Hepatocyte (in vitro differentiated cells): ENCODE measurements around the gene NTHL1. TPM values are rescaled to one million over a fixed set of nuclear protein-coding genes. Genes with fewer than 3 reads are reported as not detected.

Experiments used
- DNase-seq: peaks from one replicate; pipeline ENCODE4 v3.0.0-alpha.2; 2016; ENCODE audit warnings: low spot score
- H2AFZ ChIP-seq: fragments of 200-600 bp; sonication (generic); 2 replicates; pipeline ENCODE4 v1.6.0; 2016; ENCODE audit warnings: antibody characterized with exemption, mild to moderate bottlenecking
- H3K27ac ChIP-seq: fragments of 200-600 bp; sonication (generic); 2 replicates; pipeline ENCODE4 v1.5.1; 2016; ENCODE audit warnings: mild to moderate bottlenecking
- H3K27me3 ChIP-seq: fragments of 200-600 bp; sonication (generic); 2 replicates; pipeline ENCODE4 v1.6.1; 2016
- H3K36me3 ChIP-seq: fragments of 200-600 bp; sonication (generic); replicated peaks from 2 replicates; pipeline ENCODE4 v1.5.1; 2016; ENCODE audit warnings: low read depth; ENCODE audit not compliant: insufficient read depth
- H3K4me1 ChIP-seq: fragments of 200-600 bp; sonication (generic); 2 replicates; pipeline ENCODE4 v1.5.1; 2016; ENCODE audit warnings: mild to moderate bottlenecking, moderate library complexity; ENCODE audit not compliant: insufficient read depth
- H3K4me2 ChIP-seq: fragments of 200-600 bp; sonication (generic); 2 replicates; pipeline ENCODE4 v1.6.0; 2016
- H3K4me3 ChIP-seq: fragments of 200-600 bp; sonication (generic); 2 replicates; pipeline ENCODE4 v1.5.1; 2016; ENCODE audit warnings: mild to moderate bottlenecking
- H3K79me2 ChIP-seq: fragments of 200-600 bp; sonication (generic); 2 replicates; pipeline ENCODE4 v1.6.0; 2017; ENCODE audit warnings: mild to moderate bottlenecking
- H3K9me2 ChIP-seq: fragments of 200-600 bp; sonication (generic); replicated peaks from 2 replicates; pipeline ENCODE4 v1.6.0; 2017; ENCODE audit warnings: mild to moderate bottlenecking; ENCODE audit not compliant: insufficient read depth
- H3K9me3 ChIP-seq: fragments of 200-600 bp; sonication (generic); 2 replicates; pipeline ENCODE4 v1.5.1; 2016; ENCODE audit warnings: low read depth, mild to moderate bottlenecking
- H4K20me1 ChIP-seq: fragments of 200-600 bp; sonication (generic); 2 replicates; pipeline ENCODE4 v1.6.0; 2016; ENCODE audit warnings: mild to moderate bottlenecking; ENCODE audit not compliant: insufficient read depth, poor library complexity, severe bottlenecking
- EZH2 ChIP-seq: fragments of 200-600 bp; sonication (generic); IDR thresholded peaks from 2 replicates; pipeline ENCODE4 v1.6.1; 2016; ENCODE audit warnings: antibody characterized with exemption, mild to moderate bottlenecking, borderline replicate concordance
- EZH2phosphoT487 ChIP-seq: fragments of 200-600 bp; sonication (generic); IDR thresholded peaks from one replicate; pipeline ENCODE4 v1.6.1; 2018; ENCODE audit warnings: antibody characterized with exemption, mild to moderate bottlenecking, low read depth, moderate library complexity; ENCODE audit not compliant: unreplicated experiment, severe bottlenecking
- WGBS: methylation state at CpG from one replicate; pipeline ENCODE4 v1.1.6; 2016; ENCODE audit warnings: low lambda C conversion rate; ENCODE audit errors: missing lambda C conversion rate; 5-methylcytosine and 5-hydroxymethylcytosine counted together
- polyA plus RNA-seq: library from polyadenylated mRNA; unstranded; fragments of >200 nt; fragmentation: Nextera tagmentation; extraction: Ambion mirVana; gene quantifications from 2 replicates; pipeline ENCODE4 v1.2.1, GENCODE V29; 2016
- total RNA-seq: library from RNA; depleted of rRNA; stranded (reverse); fragments of >200 nt; gene quantifications from 2 replicates; pipeline ENCODE4 v1.2.3, GENCODE V29; 2014
- TF ChIP-seq, protein P1 (sequence below): fragments of 200-600 bp; sonication (generic); IDR thresholded peaks from 2 replicates; pipeline ENCODE4 v1.5.1; 2016; ENCODE audit warnings: antibody characterized with exemption, mild to moderate bottlenecking; ENCODE audit not compliant: poor library complexity

NTHL1 gene
- total and polyA plus RNA-seq, 2 experiments from 2014 or later = 19.6 to 28.5 TPM

GRCh38 chr16:2057438-2057837 lies 9.8 kb upstream of the NTHL1 start:
- Histone ChIP-seq H3K27ac (no peak overlapping the region), H3K4me3 (no peak overlapping the region), H3K4me2 (no peak overlapping the region), H4K20me1 (no peaks in the 10 kb centered on the region), H3K36me3 (no peaks in the 10 kb centered on the region), H3K4me1 (no peaks in the 10 kb centered on the region), H2AFZ (no peak overlapping the region), H3K9me2 (no peaks in the 10 kb centered on the region), H3K27me3 (no peaks in the 10 kb centered on the region), H3K79me2 (no peaks in the 10 kb centered on the region), H3K9me3 (no peaks in the 10 kb centered on the region)
- WGBS = 98% methylated on average over 10 of the region's 10 CpGs
- TF ChIP-seq, protein P1, sequence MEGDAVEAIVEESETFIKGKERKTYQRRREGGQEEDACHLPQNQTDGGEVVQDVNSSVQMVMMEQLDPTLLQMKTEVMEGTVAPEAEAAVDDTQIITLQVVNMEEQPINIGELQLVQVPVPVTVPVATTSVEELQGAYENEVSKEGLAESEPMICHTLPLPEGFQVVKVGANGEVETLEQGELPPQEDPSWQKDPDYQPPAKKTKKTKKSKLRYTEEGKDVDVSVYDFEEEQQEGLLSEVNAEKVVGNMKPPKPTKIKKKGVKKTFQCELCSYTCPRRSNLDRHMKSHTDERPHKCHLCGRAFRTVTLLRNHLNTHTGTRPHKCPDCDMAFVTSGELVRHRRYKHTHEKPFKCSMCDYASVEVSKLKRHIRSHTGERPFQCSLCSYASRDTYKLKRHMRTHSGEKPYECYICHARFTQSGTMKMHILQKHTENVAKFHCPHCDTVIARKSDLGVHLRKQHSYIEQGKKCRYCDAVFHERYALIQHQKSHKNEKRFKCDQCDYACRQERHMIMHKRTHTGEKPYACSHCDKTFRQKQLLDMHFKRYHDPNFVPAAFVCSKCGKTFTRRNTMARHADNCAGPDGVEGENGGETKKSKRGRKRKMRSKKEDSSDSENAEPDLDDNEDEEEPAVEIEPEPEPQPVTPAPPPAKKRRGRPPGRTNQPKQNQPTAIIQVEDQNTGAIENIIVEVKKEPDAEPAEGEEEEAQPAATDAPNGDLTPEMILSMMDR = no peak
- TF ChIP-seq EZH2 (no peak), EZH2phosphoT487 (no peak)
- DNase-seq = no peak

- no peak for TF ChIP-seq EZH2phosphoT487
- TF ChIP-seq, protein P1 = no peak
- TF ChIP-seq EZH2 = no peak
- no peaks in the 10 kb centered on the region for H3K9me2 ChIP-seq
- 92% methylated on average over 19 of the region's 19 CpGs for WGBS
These were observed 9.2 kb upstream of the NTHL1 start for GRCh38 chr16:2056681-2057407.

DNA sequence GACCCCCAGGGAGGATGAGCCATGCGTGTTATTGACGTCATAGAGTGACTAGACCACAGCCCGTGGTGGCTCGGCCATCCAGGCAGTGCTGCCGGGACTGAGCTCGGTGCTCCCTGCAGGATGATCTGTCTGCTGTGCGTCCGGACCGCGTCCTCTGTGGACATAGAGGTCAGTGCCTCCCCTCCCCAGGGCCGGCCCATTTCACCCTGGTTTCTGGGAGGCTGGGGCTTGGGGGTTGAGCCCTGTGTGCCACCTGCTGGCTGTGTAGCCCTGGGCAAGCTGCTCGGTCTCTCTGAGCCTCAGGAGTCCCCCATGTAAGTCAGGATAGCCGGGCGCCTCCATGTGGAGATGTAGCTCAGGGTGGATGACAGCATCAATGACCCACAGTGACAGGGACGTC lies 8.4 kb upstream of the NTHL1 start:
- 84% methylated on average over 15 of the region's 15 CpGs for WGBS
- Histone ChIP-seq H3K9me3 (no peaks in the 10 kb centered on the region), H3K4me3 (no peak overlapping the region), H3K36me3 (no peaks in the 10 kb centered on the region), H4K20me1 (no peaks in the 10 kb centered on the region), H3K4me1 (no peaks in the 10 kb centered on the region), H2AFZ (no peak overlapping the region), H3K9me2 (no peaks in the 10 kb centered on the region), H3K4me2 (no peak overlapping the region), H3K27me3 (no peaks in the 10 kb centered on the region), H3K27ac (no peak overlapping the region), H3K79me2 (no peaks in the 10 kb centered on the region)
- TF ChIP-seq EZH2 (no peak), EZH2phosphoT487 (no peak)
- TF ChIP-seq, protein P1 = peak; percentile 17
- DNase-seq = no peak

More at GRCh38 chr16:2056681-2057407, 9.2 kb upstream of the NTHL1 start:
- Histone ChIP-seq H3K27ac (no peak overlapping the region), H3K4me3 (no peak overlapping the region), H3K4me1 (no peaks in the 10 kb centered on the region), H4K20me1 (no peaks in the 10 kb centered on the region), H2AFZ (no peak overlapping the region), H3K36me3 (no peaks in the 10 kb centered on the region), H3K4me2 (no peak overlapping the region), H3K27me3 (no peaks in the 10 kb centered on the region), H3K9me3 (no peaks in the 10 kb centered on the region), H3K79me2 (no peaks in the 10 kb centered on the region)
- DNase-seq = no peak
